IMR-90 (cell line): ENCODE data around the gene IRX3. TPM values are rescaled to one million over a fixed set of nuclear protein-coding genes. Genes with fewer than 3 reads are reported as not detected.

Experiments
- ATAC-seq: fragments of 200-7000 bp; cut with Tn5 transposase; 2 replicates; pipeline ENCODE4 v1.9.1; 2020; ENCODE audit warnings: low read depth, mild to moderate bottlenecking, moderate library complexity
- BruUV-seq: library from RNA; stranded (reverse); fragments of 400-500 nt; replicated peaks from 2 replicates; lab custom pipeline; 2021; lab: Mats Ljungman, UMichigan
- CTCF ChIA-PET: fragments of 300-600 bp; formaldehyde crosslinking; extraction: SDS; loops from one replicate; lab custom pipeline; 2021; ENCODE audit warnings: antibody characterized with exemption; lab: Yijun Ruan, JAX
- POLR2A ChIA-PET: fragments of 300-600 bp; sonication (Branson Sonifier 250); formaldehyde crosslinking; loops from one replicate; lab custom pipeline; 2022; ENCODE audit warnings: antibody characterized with exemption; ENCODE audit not compliant: unreplicated experiment; lab: Charles Lee
- DNase-seq: peaks from one replicate; pipeline ENCODE4 v3.0.0; 2013
- H2AFZ ChIP-seq: replicated peaks from 2 replicates; pipeline ENCODE3; 2013; ENCODE audit warnings: low read length, mild to moderate bottlenecking; ENCODE audit not compliant: poor library complexity
- H2AK5ac ChIP-seq: 2 replicates; pipeline ENCODE4 v1.6.1; 2013; ENCODE audit warnings: low read depth, low read length, inconsistent platforms
- H2AK9ac ChIP-seq: replicated peaks from 2 replicates; pipeline ENCODE3; 2013; ENCODE audit warnings: mild to moderate bottlenecking, low read depth, low read length, moderate library complexity; ENCODE audit not compliant: poor library complexity
- H2BK120ac ChIP-seq: 2 replicates; pipeline ENCODE4 v1.6.1; 2013; ENCODE audit warnings: low read depth, low read length, inconsistent platforms
- H2BK15ac ChIP-seq: 3 replicates; pipeline ENCODE4 v1.6.1; 2013; ENCODE audit warnings: low read depth, low read length, inconsistent platforms
- H2BK20ac ChIP-seq: 2 replicates; pipeline ENCODE4 v1.6.1; 2013; ENCODE audit warnings: low read depth, mild to moderate bottlenecking, inconsistent platforms, low read length, moderate library complexity
- H2BK5ac ChIP-seq: 2 replicates; pipeline ENCODE4 v1.6.1; 2013; ENCODE audit warnings: mild to moderate bottlenecking, low read depth, low read length, inconsistent platforms; ENCODE audit not compliant: poor library complexity, severe bottlenecking
- H3K14ac ChIP-seq: replicated peaks from 2 replicates; pipeline ENCODE4 v1.6.1; 2013; ENCODE audit warnings: low read depth, low read length, inconsistent platforms
- H3K18ac ChIP-seq: 2 replicates; pipeline ENCODE4 v1.6.1; 2013; ENCODE audit warnings: low read depth, low read length, control low read depth
- H3K23ac ChIP-seq: 2 replicates; pipeline ENCODE4 v1.6.1; 2013; ENCODE audit warnings: low read depth, low read length, inconsistent platforms
- H3K27ac ChIP-seq: 2 replicates; pipeline ENCODE4 v1.5.1; 2013; ENCODE audit warnings: mild to moderate bottlenecking, control low read depth, low read length; ENCODE audit not compliant: insufficient read depth
- H3K27me3 ChIP-seq: 2 replicates; pipeline ENCODE4 v1.6.1; 2013; ENCODE audit warnings: low read length; ENCODE audit not compliant: control insufficient read depth, insufficient read depth
- H3K36me3 ChIP-seq: 2 replicates; pipeline ENCODE4 v1.6.1; 2013; ENCODE audit warnings: low read length, mixed read lengths; ENCODE audit not compliant: control insufficient read depth, insufficient read depth
- H3K4ac ChIP-seq: 2 replicates; pipeline ENCODE4 v1.6.1; 2013; ENCODE audit warnings: low read depth, low read length, inconsistent platforms
- H3K4me1 ChIP-seq: 2 replicates; pipeline ENCODE4 v1.6.1; 2013; ENCODE audit warnings: low read length, mixed read lengths; ENCODE audit not compliant: control insufficient read depth, insufficient read depth
- H3K4me2 ChIP-seq: 2 replicates; pipeline ENCODE4 v1.6.1; 2013; ENCODE audit warnings: low read depth, mild to moderate bottlenecking, control low read depth, low read length, moderate library complexity
- H3K4me3 ChIP-seq: 2 replicates; pipeline ENCODE4 v1.5.1; 2013; ENCODE audit warnings: low read depth, mild to moderate bottlenecking, control low read depth, low read length, moderate library complexity; ENCODE audit not compliant: insufficient read depth
- H3K56ac ChIP-seq: 2 replicates; pipeline ENCODE4 v1.6.1; 2013; ENCODE audit warnings: low read length, inconsistent platforms; ENCODE audit not compliant: insufficient read depth; ENCODE audit errors: extremely low read depth
- H3K79me1 ChIP-seq, 2 experiments: 2 replicates each; pipeline ENCODE4 v1.6.1; 2013; ENCODE audit warnings: low read length in 2 of 2, inconsistent platforms in 1 of 2, low read depth in 1 of 2
- H3K9ac ChIP-seq: 2 replicates; pipeline ENCODE4 v1.6.1; 2013; ENCODE audit warnings: low read depth, low read length, control low read depth
- H3K9me1 ChIP-seq: 2 replicates; pipeline ENCODE4 v1.6.1; 2013; ENCODE audit warnings: low read length, inconsistent platforms; ENCODE audit not compliant: insufficient read depth
- H3K9me3 ChIP-seq: 2 replicates; pipeline ENCODE4 v1.6.1; 2013; ENCODE audit warnings: low read length; ENCODE audit not compliant: control insufficient read depth, insufficient read depth
- H4K20me1 ChIP-seq: 2 replicates; pipeline ENCODE4 v1.6.1; 2013; ENCODE audit warnings: low read length, inconsistent platforms; ENCODE audit not compliant: insufficient read depth
- H4K5ac ChIP-seq: 2 replicates; pipeline ENCODE4 v1.6.1; 2013; ENCODE audit warnings: mild to moderate bottlenecking, low read depth, low read length, control low read depth
- H4K8ac ChIP-seq, 2 experiments: 2 replicates each; pipeline ENCODE4 v1.6.1; 2013; ENCODE audit warnings: low read depth in 2 of 2, low read length in 2 of 2, control low read depth in 1 of 2, inconsistent platforms in 1 of 2
- H4K91ac ChIP-seq: 2 replicates; pipeline ENCODE4 v1.6.1; 2013; ENCODE audit warnings: low read depth, low read length, inconsistent platforms; ENCODE audit not compliant: insufficient read depth
- CEBPB ChIP-seq: IDR thresholded peaks from 2 replicates; pipeline ENCODE4 v1.6.1; 2012; ENCODE audit warnings: low read depth, low read length, improper control_type of control experiment
- MAFK ChIP-seq: IDR thresholded peaks from 2 replicates; pipeline ENCODE4 v1.6.1; 2012; ENCODE audit warnings: low read depth, low read length, improper control_type of control experiment
- MAZ ChIP-seq: IDR thresholded peaks from 2 replicates; pipeline ENCODE4 v1.6.1; 2012; ENCODE audit warnings: low read depth, mild to moderate bottlenecking, low read length, improper control_type of control experiment, moderate library complexity, borderline replicate concordance
- NFE2L2 ChIP-seq: fragments of 150-350 bp; IDR thresholded peaks from 2 replicates; pipeline ENCODE4 v1.6.1; 2016; ENCODE audit warnings: low read depth, mild to moderate bottlenecking, low read length
- WGBS, 2 experiments: methylation state at CpG; one replicate each; pipeline versions ENCODE4 v1.1.5 to v1.1.7; 2013; ENCODE audit warnings: missing lambda C conversion rate in 2 of 2; ENCODE audit not compliant: insufficient read length in 1 of 2; ENCODE audit errors: extremely low coverage in 2 of 2; 5-methylcytosine and 5-hydroxymethylcytosine counted together
- dilution Hi-C: fragments of 300-500 bp; cut with HindIII; formaldehyde crosslinking; loops from one replicate; pipeline ENCODE4 v1.14.3; 2018; ENCODE audit warnings: low sequenced_read_pairs; ENCODE audit not compliant: unreplicated experiment
- in situ Hi-C: fragments of 300-500 bp; cut with MboI; formaldehyde crosslinking; loops from 3 replicates; pipeline ENCODE4 v1.14.3; 2019; ENCODE audit warnings: low sequenced_read_pairs, inconsistent platforms, mixed read lengths
- intact Hi-C: fragments of 100-400 bp; cut with micrococcal nuclease; formaldehyde crosslinking; loops from 2 replicates; pipeline ENCODE4 v1.10.0; 2022
- polyA plus RNA-seq, 3 experiments: library from polyadenylated mRNA; depleted of rRNA; stranded (reverse); fragments of >200 nt; gene quantifications; 2 replicates each; pipeline ENCODE4 v1.2.3, GENCODE V29; 2012; ENCODE audit warnings: low replicate concordance in 1 of 3
- total RNA-seq: library from RNA; depleted of rRNA; stranded (reverse); fragments of >200 nt; gene quantifications from 2 replicates; pipeline ENCODE4 v1.2.3, GENCODE V29; 2012

IRX3 gene
- total and polyA plus RNA-seq, 2 of the 4 experiments (the other 2 are of a cell fraction) = not detected

GRCh38 chr16:54266363-54266955 is 20.1 kb downstream of the IRX3 start:
- ChIA-PET POLR2A (no interaction called here), CTCF (no interaction called here)
- Histone ChIP-seq H3K4ac (no peak overlapping the region), H3K4me1 (no peaks in the 10 kb centered on the region), H3K9ac (no peak overlapping the region), H2BK15ac (no peak overlapping the region), H3K4me2 (no peak overlapping the region), H3K4me3 (no peak overlapping the region), H3K27ac (no peak overlapping the region), H3K9me3 (no peaks in the 10 kb centered on the region), H2AK5ac (no peak overlapping the region), H2BK5ac (no peak overlapping the region), H4K91ac (no peak overlapping the region), H4K20me1 (no peaks in the 10 kb centered on the region), H3K36me3 (no peaks in the 10 kb centered on the region), H3K23ac (no peak overlapping the region), H2AFZ (no peak overlapping the region), H2BK120ac (no peak overlapping the region), H2BK20ac (no peak overlapping the region), H4K5ac (no peak overlapping the region), H3K18ac (no peak overlapping the region), H3K14ac (no peak overlapping the region), H3K9me1 (no peaks in the 10 kb centered on the region), H3K27me3 (no peaks in the 10 kb centered on the region), H3K56ac (no peak overlapping the region), H2AK9ac (no peak overlapping the region), H4K8ac (no peak overlapping the region), H3K79me1 (no peaks in the 10 kb centered on the region)
- ATAC-seq = no peak
- dilution Hi-C loops (no loop called here), in situ Hi-C loops (no loop called here), intact Hi-C loops (no loop called here)
- 0% methylated on average over 1 of the region's 4 CpGs; no CpG with 5 or more reads in 1 of the 2 experiments for WGBS, 2 experiments
- no peak for DNase-seq
- TF ChIP-seq NFE2L2 (no peak), MAZ (no peak), MAFK (no peak), CEBPB (peak; percentile 48; the same call in 1 of the 2 replicates)
- BruUV-seq = no TSS peak
